Loucy (cell line): ENCODE results near the gene MB.

Experiments
- CTCF ChIP-seq: fragments of 200-600 bp; sonication (generic); conservative IDR thresholded peaks from 2 replicates; pipeline ENCODE4 v1.5.1; 2014; ENCODE audit warnings: mild to moderate bottlenecking, antibody characterized with exemption, low read length
- EZH2phosphoT487 ChIP-seq: fragments of 200-600 bp; IDR thresholded peaks from 2 replicates; pipeline ENCODE4 v1.6.1; 2018; ENCODE audit warnings: antibody characterized with exemption, mild to moderate bottlenecking, moderate library complexity, borderline replicate concordance

- no peak for TF ChIP-seq CTCF
- TF ChIP-seq EZH2phosphoT487 = no peak
Measured at GRCh38 chr22:35618427-35619223, 1.5 kb upstream of the MB start.
